HepG2 (cell line): ENCODE measurements around the gene TSR1. TPM values are rescaled to one million over a fixed set of nuclear protein-coding genes. Genes with fewer than 3 reads are reported as not detected.

ENCODE experiments used
- ATF5 ChIP-seq: sonication (generic); formaldehyde crosslinking; IDR thresholded peaks from 2 replicates; pipeline ENCODE4 v1.4.0; 2020; ENCODE audit warnings: mild to moderate bottlenecking, low read depth, missing genetic modification reagents
- DPF2 ChIP-seq: sonication (generic); formaldehyde crosslinking; IDR thresholded peaks from 2 replicates; pipeline ENCODE4 v1.4.0; 2020; ENCODE audit warnings: mild to moderate bottlenecking, low read depth, missing genetic modification reagents, borderline replicate concordance
- EEA1 ChIP-seq: sonication (generic); formaldehyde crosslinking; IDR thresholded peaks from 2 replicates; pipeline ENCODE4 v1.5.1; 2020; ENCODE audit warnings: mild to moderate bottlenecking, missing genetic modification reagents, borderline replicate concordance
- FOXC1 ChIP-seq: sonication (generic); formaldehyde crosslinking; IDR thresholded peaks from 2 replicates; pipeline ENCODE4 v1.8.0; 2022; ENCODE audit warnings: mild to moderate bottlenecking, missing genetic modification reagents, borderline replicate concordance
- GATAD2A ChIP-seq: IDR thresholded peaks from 2 replicates; pipeline ENCODE4 v1.6.1; 2016
- HBP1 ChIP-seq: IDR thresholded peaks from 2 replicates; pipeline ENCODE4 v1.6.1; 2016; ENCODE audit warnings: low read depth, control low read depth
- MED8 ChIP-seq: sonication (generic); formaldehyde crosslinking; IDR thresholded peaks from 2 replicates; pipeline ENCODE4 v1.8.1; 2023; ENCODE audit warnings: mild to moderate bottlenecking, missing genetic modification reagents; ENCODE audit not compliant: insufficient replicate concordance
- MEIS1 ChIP-seq: sonication (generic); formaldehyde crosslinking; IDR thresholded peaks from 2 replicates; pipeline ENCODE4 v1.9.0; 2021; ENCODE audit warnings: mild to moderate bottlenecking, missing genetic modification reagents, moderate library complexity, borderline replicate concordance
- NFE2 ChIP-seq: sonication (generic); formaldehyde crosslinking; IDR thresholded peaks from 2 replicates; pipeline ENCODE4 v1.4.0; 2020; ENCODE audit warnings: missing genetic modification reagents
- PITX1 ChIP-seq: sonication (generic); formaldehyde crosslinking; IDR thresholded peaks from 2 replicates; pipeline ENCODE4 v1.5.1; 2020; ENCODE audit warnings: mild to moderate bottlenecking, missing genetic modification reagents
- SP5 ChIP-seq: IDR thresholded peaks from 2 replicates; pipeline ENCODE4 v1.6.1; 2016; ENCODE audit warnings: low read depth, borderline replicate concordance
- SRY ChIP-seq: sonication (generic); formaldehyde crosslinking; IDR thresholded peaks from 2 replicates; pipeline ENCODE4 v1.8.0; 2022; ENCODE audit warnings: mild to moderate bottlenecking, missing genetic modification reagents
- TBX2 ChIP-seq: sonication (generic); formaldehyde crosslinking; IDR thresholded peaks from 2 replicates; pipeline ENCODE4 v1.5.0; 2020; ENCODE audit warnings: missing genetic modification reagents, mild to moderate bottlenecking, borderline replicate concordance
- XRCC5 ChIP-seq: fragments of 200-400 bp; formaldehyde crosslinking; optimal IDR thresholded peaks from 2 replicates; pipeline ENCODE3; 2017; ENCODE audit warnings: mild to moderate bottlenecking, low read length
- ZBTB14 ChIP-seq: sonication (generic); formaldehyde crosslinking; IDR thresholded peaks from 2 replicates; pipeline ENCODE4 v1.4.0; 2020; ENCODE audit warnings: missing genetic modification reagents
- ZMYM4 ChIP-seq: sonication (generic); formaldehyde crosslinking; IDR thresholded peaks from 2 replicates; pipeline ENCODE4 v1.8.1; 2023; ENCODE audit warnings: mild to moderate bottlenecking, missing genetic modification reagents
- ZNF235 ChIP-seq: sonication (generic); formaldehyde crosslinking; IDR thresholded peaks from 2 replicates; pipeline ENCODE4 v1.8.1; 2023; ENCODE audit warnings: mild to moderate bottlenecking, missing genetic modification reagents, borderline replicate concordance
- ZNF710 ChIP-seq: sonication (generic); formaldehyde crosslinking; IDR thresholded peaks from 2 replicates; pipeline ENCODE4 v1.5.0; 2020; ENCODE audit warnings: mild to moderate bottlenecking, missing genetic modification reagents, borderline replicate concordance
- ZNF781 ChIP-seq: sonication (generic); formaldehyde crosslinking; IDR thresholded peaks from 2 replicates; pipeline ENCODE4 v1.5.1; 2020; ENCODE audit warnings: borderline replicate concordance, mild to moderate bottlenecking, missing genetic modification reagents; ENCODE audit errors: not compliant biosample characterization
- ZNF839 ChIP-seq: sonication (generic); formaldehyde crosslinking; IDR thresholded peaks from 2 replicates; pipeline ENCODE4 v1.4.0; 2020; ENCODE audit warnings: missing genetic modification reagents, mild to moderate bottlenecking, borderline replicate concordance
- ZSCAN9 ChIP-seq: IDR thresholded peaks from 2 replicates; pipeline ENCODE4 v1.6.1; 2016; ENCODE audit warnings: borderline replicate concordance
- polyA plus RNA-seq, 8 experiments: library from polyadenylated mRNA; depleted of rRNA in 3 of 8; stranded (reverse) in 7 of 8; unstranded in 1 of 8; fragments of >200 nt; fragmentation: Illumina TruSeq in 4 of 8; extraction: Trizol in 4 of 8; gene quantifications; 2 replicates each; pipeline versions ENCODE4 v1.2.1 to v1.2.3, GENCODE V29; 2011 to 2016; ENCODE audit warnings: low read depth in 4 of 8, missing spikeins in 1 of 8, mixed read lengths in 1 of 8; ENCODE audit not compliant: insufficient read depth in 1 of 8
- total RNA-seq, 5 experiments: library from RNA; depleted of rRNA; stranded (reverse); fragments of >200 nt; fragmentation: Illumina TruSeq; extraction: Trizol; gene quantifications; 2 replicates each; pipeline ENCODE4 v1.2.3, GENCODE V29; 2016; ENCODE audit warnings: low read depth in 1 of 5

The TSR1 gene
- total and polyA plus RNA-seq, 2 of the 13 experiments (the other 11 are each of a cell fraction or from before 2014, with no cell fraction given) = 7.1 to 65.8 TPM

GRCh38 chr17:2336215-2336851, at the start of gene TSR1 (continued):
- TF ChIP-seq HBP1 (peak; percentile 26; the same call in 1 of the 2 replicates), MEIS1 (no peak), EEA1 (0 out of 2 replicates have a peak, but pooled peaks have one; percentile 78), PITX1 (CRISPR knock-in tag) (peak; percentile 70; the same call in 1 of the 2 replicates), NFE2 (CRISPR knock-in tag) (peak; percentile 26; the same call in 1 of the 2 replicates), ZSCAN9 (CRISPR knock-in tag) (peak; percentile 83; the same call in 1 of the 2 replicates), ZNF710 (CRISPR knock-in tag) (no peak; the same call in 1 of the 2 replicates), FOXC1 (peak; percentile 17; the same call in 1 of the 2 replicates), ZNF839 (CRISPR knock-in tag) (peak; percentile 70; the same call in 1 of the 2 replicates), ZMYM4 (CRISPR knock-in tag) (peak; percentile 62), TBX2 (peak; percentile 51; the same call in 1 of the 2 replicates), SRY (CRISPR knock-in tag) (0 out of 2 replicates have a peak, but pooled peaks have one; percentile 56), ZBTB14 (peak; percentile 74), DPF2 (CRISPR knock-in tag) (no peak), MED8 (peak; percentile 68), ZNF781 (CRISPR knock-in tag) (peak; percentile 21), ATF5 (0 out of 2 replicates have a peak, but pooled peaks have one; percentile 75), SP5 (CRISPR knock-in tag) (peak; percentile 71), ZNF235 (CRISPR knock-in tag) (no peak), GATAD2A (CRISPR knock-in tag) (peak; percentile 57), XRCC5 (peak; percentile 45)
